Measurements from ENCODE around the gene ABHD3. TPM values are rescaled to one million over a fixed set of nuclear protein-coding genes. Genes with fewer than 3 reads are reported as not detected.
"Not testable (repeated sequence)": the region's sequence is repeated elsewhere in the genome, so short reads cannot be mapped to it uniquely, and the experiment has no call there.

ABHD3 gene
- total RNA-seq, 1 donor from 2014 or later = 23.9 TPM

- no peak for DNase-seq (ENCODE audit: low spot score)
Measured at GRCh38 chr18:21706386-21706865, 1.9 kb upstream of the ABHD3 start.

- no peak for DNase-seq (ENCODE audit: low spot score)
Measured at GRCh38 chr18:21703241-21703820, 1.2 kb downstream of the ABHD3 start.

- DNase-seq (ENCODE audit: low spot score) = no peak
Measured at GRCh38 chr18:21702602-21703001, 2.0 kb downstream of the ABHD3 start.

GRCh38 chr18:21701621-21702020 is 3.0 kb downstream of the ABHD3 start:
- DNase-seq (ENCODE audit: low spot score) = no peak

GRCh38 chr18:21700528-21701075 is 4.0 kb downstream of the ABHD3 start:
- no peak for DNase-seq (ENCODE audit: low spot score)

- no peak for DNase-seq (ENCODE audit: low spot score)
Measured at GRCh38 chr18:21693322-21693721, 11.3 kb downstream of the ABHD3 start.

GRCh38 chr18:21689736-21690135 is 14.8 kb downstream of the ABHD3 start:
- DNase-seq (ENCODE audit: low spot score) = no peak

- DNase-seq (ENCODE audit: low spot score) = no peak
Measured at GRCh38 chr18:21686282-21687105, 18.1 kb downstream of the ABHD3 start.

GRCh38 chr18:21685556-21685981 is 19.0 kb downstream of the ABHD3 start:
- DNase-seq (ENCODE audit: low spot score) = not testable (repeated sequence)

- DNase-seq (ENCODE audit: low spot score) = no peak
Measured at GRCh38 chr18:21684731-21685130, 19.8 kb downstream of the ABHD3 start.

GRCh38 chr18:21682371-21683051 is 22.1 kb downstream of the ABHD3 start:
- no peak for DNase-seq (ENCODE audit: low spot score)

- DNase-seq (ENCODE audit: low spot score) = no peak
Measured at GRCh38 chr18:21680161-21680560, 24.4 kb downstream of the ABHD3 start.

GRCh38 chr18:21678859-21679258 is 25.7 kb downstream of the ABHD3 start:
- DNase-seq (ENCODE audit: low spot score) = no peak

- not testable (repeated sequence) for DNase-seq (ENCODE audit: low spot score)
Measured at GRCh38 chr18:21675354-21675753, 29.2 kb downstream of the ABHD3 start.

- DNase-seq (ENCODE audit: low spot score) = no peak
Measured at GRCh38 chr18:21672521-21673267, 31.9 kb downstream of the ABHD3 start.

- no peak for DNase-seq (ENCODE audit: low spot score)
Measured at GRCh38 chr18:21669736-21670285, 34.8 kb downstream of the ABHD3 start.

- no peak for DNase-seq (ENCODE audit: low spot score)
Measured at GRCh38 chr18:21664069-21664468, 40.5 kb downstream of the ABHD3 start.

GRCh38 chr18:21663578-21663977 is 41.0 kb downstream of the ABHD3 start:
- DNase-seq (ENCODE audit: low spot score) = no peak

GRCh38 chr18:21662581-21662980 is 42.0 kb downstream of the ABHD3 start:
- DNase-seq (ENCODE audit: low spot score) = no peak

GRCh38 chr18:21660078-21660477 is 44.5 kb downstream of the ABHD3 start:
- DNase-seq (ENCODE audit: low spot score) = no peak

- no peak for DNase-seq (ENCODE audit: low spot score)
Measured at GRCh38 chr18:21656402-21656801, 48.2 kb downstream of the ABHD3 start.

All from mesenteric fat pad (tissue), 1 donor.